DMS79 (cell line): ENCODE measurements around the gene LRRFIP1.
"Not testable (repeated sequence)": the region's sequence is repeated elsewhere in the genome, so short reads cannot be mapped to it uniquely, and the experiment has no call there.

Experiments
- DNase-seq: peaks from one replicate; lab custom pipeline; 2025; lab: John Stamatoyannopoulos, UW

Gene LRRFIP1

GRCh38 chr2:237596520-237597195 lies 30.7 kb upstream of the LRRFIP1 start:
- no peak for DNase-seq

- DNase-seq = no peak
These were observed 29.9 kb upstream of the LRRFIP1 start for GRCh38 chr2:237597196-237598145.

GRCh38 chr2:237598468-237599208 lies 28.7 kb upstream of the LRRFIP1 start:
- no peak for DNase-seq

GRCh38 chr2:237599465-237600110 lies 27.8 kb upstream of the LRRFIP1 start:
- DNase-seq = no peak

- DNase-seq = no peak
These were observed 27.1 kb upstream of the LRRFIP1 start for GRCh38 chr2:237600205-237600846.

- DNase-seq = no peak
These were observed 25.8 kb upstream of the LRRFIP1 start for GRCh38 chr2:237601453-237602116.

- DNase-seq = no peak
These were observed 25.0 kb upstream of the LRRFIP1 start for GRCh38 chr2:237602409-237602808.

- DNase-seq = no peak
These were observed 24.2 kb upstream of the LRRFIP1 start for GRCh38 chr2:237603049-237603717.

GRCh38 chr2:237603718-237604362 lies 23.5 kb upstream of the LRRFIP1 start:
- no peak for DNase-seq

GRCh38 chr2:237604391-237604790 lies 23.0 kb upstream of the LRRFIP1 start:
- DNase-seq = no peak

- no peak for DNase-seq
These were observed 22.4 kb upstream of the LRRFIP1 start for GRCh38 chr2:237604960-237605359.

GRCh38 chr2:237606522-237606921 lies 20.9 kb upstream of the LRRFIP1 start:
- DNase-seq = not testable (repeated sequence)

GRCh38 chr2:237612527-237613357 lies 14.6 kb upstream of the LRRFIP1 start:
- no peak for DNase-seq

- no peak for DNase-seq
These were observed 13.7 kb upstream of the LRRFIP1 start for GRCh38 chr2:237613679-237614078.

- DNase-seq = no peak
These were observed 13.2 kb upstream of the LRRFIP1 start for GRCh38 chr2:237614151-237614720.

GRCh38 chr2:237615631-237616249 lies 11.6 kb upstream of the LRRFIP1 start:
- no peak for DNase-seq

- DNase-seq = no peak
These were observed 11.0 kb upstream of the LRRFIP1 start for GRCh38 chr2:237616373-237616733.
